ENCODE measurements around the gene NAT8L.

The NAT8L gene

GRCh38 chr4:2076908-2077536 is 17.9 kb downstream of the NAT8L start:
- no peak for DNase-seq

- DNase-seq: no peak
These were observed 18.7 kb downstream of the NAT8L start for GRCh38 chr4:2077537-2078460.

- no peak for DNase-seq
These were observed 19.5 kb downstream of the NAT8L start for GRCh38 chr4:2078584-2078983.

- DNase-seq: no peak
These were observed 19.9 kb downstream of the NAT8L start for GRCh38 chr4:2079006-2079405.

- no peak for DNase-seq
These were observed 20.8 kb downstream of the NAT8L start for GRCh38 chr4:2079926-2080325.

GRCh38 chr4:2080429-2081300 is 21.5 kb downstream of the NAT8L start:
- DNase-seq: no peak

GRCh38 chr4:2081540-2081939 is 22.4 kb downstream of the NAT8L start:
- no peak for DNase-seq

GRCh38 chr4:2082118-2082517 is 23.0 kb downstream of the NAT8L start:
- DNase-seq: no peak

GRCh38 chr4:2082627-2083026 is 23.5 kb downstream of the NAT8L start:
- no peak for DNase-seq

GRCh38 chr4:2083116-2083825 is 24.1 kb downstream of the NAT8L start:
- DNase-seq: no peak

- no peak for DNase-seq
These were observed 24.7 kb downstream of the NAT8L start for GRCh38 chr4:2083826-2084160.

GRCh38 chr4:2084316-2084715 is 25.2 kb downstream of the NAT8L start:
- DNase-seq: no peak

GRCh38 chr4:2085496-2085901 is 26.4 kb downstream of the NAT8L start:
- DNase-seq: no peak

GRCh38 chr4:2087170-2087569 is 28.0 kb downstream of the NAT8L start:
- DNase-seq: no peak

GRCh38 chr4:2089222-2089621 is 30.1 kb downstream of the NAT8L start:
- DNase-seq: no peak

- no peak for DNase-seq
These were observed 31.5 kb downstream of the NAT8L start for GRCh38 chr4:2090642-2091041.

- no peak for DNase-seq
These were observed 33.0 kb downstream of the NAT8L start for GRCh38 chr4:2091990-2092668.

- no peak for DNase-seq
These were observed 33.5 kb downstream of the NAT8L start for GRCh38 chr4:2092669-2093053.

GRCh38 chr4:2093265-2093664 is 34.1 kb downstream of the NAT8L start:
- no peak for DNase-seq

GRCh38 chr4:2094545-2094944 is 35.4 kb downstream of the NAT8L start:
- no peak for DNase-seq

GRCh38 chr4:2095236-2096072 is 36.3 kb downstream of the NAT8L start:
- no peak for DNase-seq

All from GDM1 (cell line).